ENCODE data around the gene IER3.

The IER3 gene, protein sequence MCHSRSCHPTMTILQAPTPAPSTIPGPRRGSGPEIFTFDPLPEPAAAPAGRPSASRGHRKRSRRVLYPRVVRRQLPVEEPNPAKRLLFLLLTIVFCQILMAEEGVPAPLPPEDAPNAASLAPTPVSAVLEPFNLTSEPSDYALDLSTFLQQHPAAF

DNA sequence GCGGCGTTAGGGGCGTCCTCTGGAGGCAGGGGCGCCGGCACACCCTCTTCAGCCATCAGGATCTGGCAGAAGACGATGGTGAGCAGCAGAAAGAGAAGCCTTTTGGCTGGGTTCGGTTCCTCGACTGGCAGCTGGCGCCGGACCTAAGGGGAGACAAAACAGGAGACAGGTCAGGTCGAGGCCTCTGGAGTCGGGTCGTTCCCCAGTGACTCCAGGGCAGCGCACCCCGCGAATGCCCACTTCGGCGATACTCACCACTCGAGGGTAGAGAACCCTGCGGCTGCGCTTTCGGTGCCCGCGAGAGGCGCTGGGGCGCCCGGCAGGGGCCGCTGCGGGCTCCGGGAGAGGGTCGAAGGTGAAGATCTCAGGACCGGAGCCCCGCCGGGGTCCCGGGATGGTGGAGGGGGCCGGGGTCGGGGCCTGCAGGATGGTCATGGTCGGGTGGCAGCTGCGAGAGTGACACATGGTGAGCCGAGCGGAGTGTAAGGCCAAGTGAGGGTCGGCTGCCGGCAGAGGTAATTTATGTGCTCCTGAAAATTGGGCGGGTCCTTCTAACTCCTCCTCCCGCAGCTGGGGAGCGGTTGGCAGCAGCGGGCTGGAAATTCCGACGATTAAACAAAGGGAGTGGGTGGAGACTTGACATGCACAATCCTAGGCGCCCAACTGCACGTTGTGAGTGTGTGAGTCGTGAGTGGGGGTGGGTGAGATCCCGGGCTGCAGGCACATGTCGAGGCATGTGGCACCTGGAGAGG is at the start of gene IER3:
IER3 (minus strand) TSS at position 494 of the 752 bp plus-strand sequence; CDS start at position 465, 29 bp downstream.
- peak; percentile 17 for ATAC-seq (ENCODE audit: low read depth)

GRCh38 chr6:30793521-30794194 is 49.3 kb upstream of the IER3 start:
- DNase-seq (ENCODE audit: low spot score) (no peak), ATAC-seq (ENCODE audit: low read depth) (no peak)
- Histone ChIP-seq H3K4me3 (ENCODE audit: severe bottlenecking) (no peak overlapping the region), H3K9me3 (ENCODE audit: severe bottlenecking) (no peaks in the 10 kb centered on the region), H3K27ac (ENCODE audit: poor library complexity, severe bottlenecking) (peak overlapping the region; percentile 30), H3K36me3 (ENCODE audit: low read depth) (no peaks in the 10 kb centered on the region), H3K27me3 (ENCODE audit: insufficient read depth, poor library complexity, severe bottlenecking) (no peaks in the 10 kb centered on the region), H3K4me1 (ENCODE audit: insufficient read depth, poor library complexity, severe bottlenecking) (peaks cover 12% of the 10 kb centered on the region)
- TF ChIP-seq CTCF (IDR thresholded peaks at IDR 0.05; ENCODE audit: poor library complexity, severe bottlenecking) = no peak

More for the DNA sequence above, at the start of gene IER3:
- peak; percentile 34 for TF ChIP-seq CTCF (IDR thresholded peaks at IDR 0.05; ENCODE audit: poor library complexity, severe bottlenecking)
- Histone ChIP-seq H3K27ac (ENCODE audit: poor library complexity, severe bottlenecking) (peak within 1 kb of the TSS; percentile 98), H3K4me1 (ENCODE audit: insufficient read depth, poor library complexity, severe bottlenecking) (peaks cover 20% of the 10 kb centered on the region), H3K9me3 (ENCODE audit: severe bottlenecking) (no peaks in the 10 kb centered on the region), H3K36me3 (ENCODE audit: low read depth) (peaks cover 37% of the 10 kb centered on the region), H3K4me3 (ENCODE audit: severe bottlenecking) (peak within 1 kb of the TSS; percentile 72), H3K27me3 (ENCODE audit: insufficient read depth, poor library complexity, severe bottlenecking) (no peaks in the 10 kb centered on the region)
- DNase-seq (ENCODE audit: low spot score) = peak; percentile 91

GRCh38 chr6:30792786-30793185 is 48.4 kb upstream of the IER3 start:
- no peaks in the 10 kb centered on the region for H3K27me3 ChIP-seq (ENCODE audit: insufficient read depth, poor library complexity, severe bottlenecking)
- H3K36me3 ChIP-seq (ENCODE audit: low read depth) = no peaks in the 10 kb centered on the region
- peaks cover 12% of the 10 kb centered on the region for H3K4me1 ChIP-seq (ENCODE audit: insufficient read depth, poor library complexity, severe bottlenecking)
- ATAC-seq (ENCODE audit: low read depth) = no peak
- DNase-seq (ENCODE audit: low spot score) = no peak
- H3K4me3 ChIP-seq (ENCODE audit: severe bottlenecking) = no peak overlapping the region
- no peaks in the 10 kb centered on the region for H3K9me3 ChIP-seq (ENCODE audit: severe bottlenecking)
- no peak overlapping the region for H3K27ac ChIP-seq (ENCODE audit: poor library complexity, severe bottlenecking)
- TF ChIP-seq CTCF (IDR thresholded peaks at IDR 0.05; ENCODE audit: poor library complexity, severe bottlenecking) = no peak

DNA sequence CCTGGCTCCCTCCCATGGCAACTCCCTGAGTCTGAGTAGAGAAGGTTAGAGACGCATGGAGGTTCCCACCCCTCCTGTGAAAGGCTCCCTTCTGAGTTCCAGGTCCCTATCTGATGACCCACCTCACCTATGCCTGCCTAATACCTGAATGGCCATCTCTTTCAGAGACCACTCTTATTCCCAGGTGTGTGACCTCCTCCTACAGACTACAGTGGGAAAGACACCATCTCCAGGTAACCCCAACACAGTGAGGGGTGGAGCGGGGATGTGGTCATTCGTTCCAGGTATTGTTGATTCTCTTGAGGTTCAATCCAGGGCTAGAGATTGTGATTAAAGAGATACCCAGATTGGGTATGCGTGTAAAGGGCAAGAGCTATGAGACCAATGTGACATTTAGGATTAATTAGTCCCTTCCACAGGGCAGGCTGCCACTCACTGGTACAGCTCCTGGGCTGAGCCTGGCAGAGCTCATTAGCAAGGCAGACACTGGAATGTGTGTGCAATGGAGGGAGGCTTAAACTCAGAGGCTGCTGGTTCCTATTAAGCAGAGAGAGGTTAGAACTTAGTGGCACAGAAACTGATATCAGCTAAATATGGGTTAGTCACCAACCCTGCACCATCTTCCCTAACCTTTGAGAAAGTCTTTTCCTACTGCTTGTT is 46.5 kb upstream of the IER3 start:
- DNase-seq (ENCODE audit: low spot score) (no peak), ATAC-seq (ENCODE audit: low read depth) (no peak)
- Histone ChIP-seq H3K27me3 (ENCODE audit: insufficient read depth, poor library complexity, severe bottlenecking) (no peaks in the 10 kb centered on the region), H3K27ac (ENCODE audit: poor library complexity, severe bottlenecking) (no peak overlapping the region), H3K36me3 (ENCODE audit: low read depth) (no peaks in the 10 kb centered on the region), H3K4me1 (ENCODE audit: insufficient read depth, poor library complexity, severe bottlenecking) (peaks cover 7% of the 10 kb centered on the region), H3K4me3 (ENCODE audit: severe bottlenecking) (no peak overlapping the region), H3K9me3 (ENCODE audit: severe bottlenecking) (no peaks in the 10 kb centered on the region)
- no peak for TF ChIP-seq CTCF (IDR thresholded peaks at IDR 0.05; ENCODE audit: poor library complexity, severe bottlenecking)
